ENCODE results near the gene ADARB2.

ADARB2 gene

GRCh38 chr10:1779796-1780195 lies 42.5 kb upstream of the ADARB2 start:
- no peak for DNase-seq (ENCODE audit: low read depth in 1 of 2, low spot score in 1 of 2)
- Histone ChIP-seq H3K27ac (replicated peaks) (no peak overlapping the region), H3K4me3 (replicated peaks; ENCODE audit: insufficient read depth, low read length) (no peak overlapping the region), H3K27me3 (ENCODE audit: insufficient read depth, poor library complexity, severe bottlenecking) (no peaks in the 10 kb centered on the region)
- TF ChIP-seq SPI1 (IDR thresholded peaks at IDR 0.05; ENCODE audit: borderline replicate concordance, low read depth) (no peak), POLR2AphosphoS5 (IDR thresholded peaks at IDR 0.05; ENCODE audit: low read depth) (no peak), REST (IDR thresholded peaks at IDR 0.05; ENCODE audit: insufficient replicate concordance, low read depth) (no peak)
- TF ChIP-seq, protein P1, sequence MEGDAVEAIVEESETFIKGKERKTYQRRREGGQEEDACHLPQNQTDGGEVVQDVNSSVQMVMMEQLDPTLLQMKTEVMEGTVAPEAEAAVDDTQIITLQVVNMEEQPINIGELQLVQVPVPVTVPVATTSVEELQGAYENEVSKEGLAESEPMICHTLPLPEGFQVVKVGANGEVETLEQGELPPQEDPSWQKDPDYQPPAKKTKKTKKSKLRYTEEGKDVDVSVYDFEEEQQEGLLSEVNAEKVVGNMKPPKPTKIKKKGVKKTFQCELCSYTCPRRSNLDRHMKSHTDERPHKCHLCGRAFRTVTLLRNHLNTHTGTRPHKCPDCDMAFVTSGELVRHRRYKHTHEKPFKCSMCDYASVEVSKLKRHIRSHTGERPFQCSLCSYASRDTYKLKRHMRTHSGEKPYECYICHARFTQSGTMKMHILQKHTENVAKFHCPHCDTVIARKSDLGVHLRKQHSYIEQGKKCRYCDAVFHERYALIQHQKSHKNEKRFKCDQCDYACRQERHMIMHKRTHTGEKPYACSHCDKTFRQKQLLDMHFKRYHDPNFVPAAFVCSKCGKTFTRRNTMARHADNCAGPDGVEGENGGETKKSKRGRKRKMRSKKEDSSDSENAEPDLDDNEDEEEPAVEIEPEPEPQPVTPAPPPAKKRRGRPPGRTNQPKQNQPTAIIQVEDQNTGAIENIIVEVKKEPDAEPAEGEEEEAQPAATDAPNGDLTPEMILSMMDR (IDR thresholded peaks at IDR 0.05; ENCODE audit: insufficient read depth, low read length): no peak

GRCh38 chr10:1778375-1778969 lies 41.1 kb upstream of the ADARB2 start:
- no peak for DNase-seq (ENCODE audit: low read depth in 1 of 2, low spot score in 1 of 2)
- no peaks in the 10 kb centered on the region for H3K27me3 ChIP-seq (ENCODE audit: insufficient read depth, poor library complexity, severe bottlenecking)
- TF ChIP-seq SPI1 (IDR thresholded peaks at IDR 0.05; ENCODE audit: borderline replicate concordance, low read depth) (no peak), GABPA (IDR thresholded peaks at IDR 0.05; ENCODE audit: low read depth) (no peak), POLR2AphosphoS5 (IDR thresholded peaks at IDR 0.05; ENCODE audit: low read depth) (no peak), REST (IDR thresholded peaks at IDR 0.05; ENCODE audit: insufficient replicate concordance, low read depth) (no peak)
- TF ChIP-seq, protein P1 (IDR thresholded peaks at IDR 0.05; ENCODE audit: insufficient read depth, low read length): no peak
- no peak overlapping the region for H3K4me3 ChIP-seq (replicated peaks; ENCODE audit: insufficient read depth, low read length)
- H3K27ac ChIP-seq (replicated peaks): no peak overlapping the region

GRCh38 chr10:1776127-1776662 lies 38.9 kb upstream of the ADARB2 start:
- H3K27ac ChIP-seq (replicated peaks): no peak overlapping the region
- TF ChIP-seq, protein P1 (IDR thresholded peaks at IDR 0.05; ENCODE audit: insufficient read depth, low read length): no peak
- no peak for TF ChIP-seq SPI1 (IDR thresholded peaks at IDR 0.05; ENCODE audit: borderline replicate concordance, low read depth)
- no peak for TF ChIP-seq GABPA (IDR thresholded peaks at IDR 0.05; ENCODE audit: low read depth)
- no peak for TF ChIP-seq REST (IDR thresholded peaks at IDR 0.05; ENCODE audit: insufficient replicate concordance, low read depth)
- TF ChIP-seq POLR2AphosphoS5 (IDR thresholded peaks at IDR 0.05; ENCODE audit: low read depth): no peak

More at GRCh38 chr10:1776127-1776662, 38.9 kb upstream of the ADARB2 start:
- no peak for DNase-seq (ENCODE audit: low read depth in 1 of 2, low spot score in 1 of 2)
- Histone ChIP-seq H3K27me3 (ENCODE audit: insufficient read depth, poor library complexity, severe bottlenecking) (no peaks in the 10 kb centered on the region), H3K4me3 (replicated peaks; ENCODE audit: insufficient read depth, low read length) (no peak overlapping the region)

All from HL-60 (cell line).